ENCODE results near the gene ADI1. TPM values are rescaled to one million over a fixed set of nuclear protein-coding genes. Genes with fewer than 3 reads are reported as not detected.
A peak's percentile ranks its signal among the peaks of the same experiment; 100 is the strongest.
"Not testable (repeated sequence)": the region's sequence is repeated elsewhere in the genome, so short reads cannot be mapped to it uniquely, and the experiment has no call there.

Gene ADI1
- polyA plus RNA-seq, 5 donors = 36.5 to 47.9 (median 42.0) TPM

- no peak for DNase-seq
Observed at GRCh38 chr2:3449936-3450335, 69.4 kb downstream of the ADI1 start.

GRCh38 chr2:3449086-3449485 lies 70.2 kb downstream of the ADI1 start:
- DNase-seq = peak in 1 of 2 donors; percentile 29

DNA sequence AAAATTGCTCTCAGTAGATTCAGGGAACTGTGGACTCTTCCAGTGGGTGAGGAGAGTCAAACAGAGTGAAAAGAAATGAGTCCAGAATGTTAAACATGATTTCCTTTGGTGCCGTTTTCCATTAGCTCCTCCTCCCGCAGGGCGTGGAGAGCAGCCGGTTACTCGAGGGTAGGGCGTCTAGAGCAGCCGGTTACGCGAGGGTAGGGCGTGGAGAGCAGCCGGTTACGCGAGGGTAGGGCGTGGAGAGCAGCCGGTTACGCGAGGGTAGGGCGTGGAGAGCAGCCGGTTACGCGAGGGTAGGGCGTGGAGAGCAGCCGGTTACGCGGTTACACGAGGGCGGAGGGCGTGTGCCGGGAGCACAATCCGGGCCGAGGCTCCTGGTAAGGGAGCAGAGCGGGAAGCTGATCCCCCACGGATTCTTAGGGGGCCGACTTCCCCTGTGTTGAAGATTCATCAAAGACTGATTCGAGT lies 70.9 kb downstream of the ADI1 start:
- DNase-seq = not testable (repeated sequence)

DNA sequence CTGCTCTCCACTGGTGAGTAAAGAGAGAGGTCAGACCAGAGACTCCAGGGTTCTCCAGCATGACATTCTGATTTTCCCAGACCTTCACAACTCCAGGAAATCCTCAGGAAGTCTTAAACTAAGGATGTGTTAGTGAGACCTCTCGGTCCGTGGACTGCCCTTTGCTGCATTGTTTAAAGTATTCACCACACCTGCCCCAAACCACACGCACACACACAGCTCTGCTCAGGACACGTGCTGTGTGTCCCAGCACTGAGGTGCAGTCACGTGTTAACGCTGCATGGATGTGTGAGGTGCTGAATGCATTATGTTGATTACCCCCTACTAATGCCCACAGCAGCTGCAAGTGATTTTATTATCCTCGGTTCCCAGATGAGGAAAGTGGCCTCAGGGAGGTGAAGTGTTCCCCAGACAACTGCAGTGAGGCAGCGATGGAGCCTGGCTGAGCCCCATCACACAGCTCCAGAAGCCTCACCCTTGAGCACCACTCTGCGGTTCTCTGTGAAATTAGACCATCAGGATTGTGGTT lies 71.5 kb downstream of the ADI1 start:
- DNase-seq = no peak

Other genes starting within 250 kb of the ADI1 start
- gene EIPR1, start 141.7 kb downstream of the ADI1 start, polyA plus RNA-seq (ENCODE audit: insufficient read depth in 1 of 5, insufficient read length in 5 of 5, low replicate concordance in 1 of 5) = 10 to 100 TPM; 18.7 to 22.0 (median 20.3) TPM
- 100 to 1,000 TPM in 2 of 5 donors, 10 to 100 TPM in 3; 77.5 to 108 (median 93.3) TPM for gene TRAPPC12, start 139.8 kb downstream of the ADI1 start, polyA plus RNA-seq (ENCODE audit: insufficient read depth in 1 of 5, insufficient read length in 5 of 5, low replicate concordance in 1 of 5)
- 10 to 100 TPM; 15.4 to 18.0 (median 17.7) TPM for gene RNASEH1, start 38.8 kb upstream of the ADI1 start, polyA plus RNA-seq (ENCODE audit: insufficient read depth in 1 of 5, insufficient read length in 5 of 5, low replicate concordance in 1 of 5)
- 1,000 to 10,000 TPM; 2,031 to 2,430 (median 2,233) TPM for gene RPS7, start 55.7 kb upstream of the ADI1 start, polyA plus RNA-seq (ENCODE audit: insufficient read depth in 1 of 5, insufficient read length in 5 of 5, low replicate concordance in 1 of 5)
- gene COLEC11, start 75.6 kb upstream of the ADI1 start, polyA plus RNA-seq (ENCODE audit: insufficient read depth in 1 of 5, insufficient read length in 5 of 5, low replicate concordance in 1 of 5) = 1 to 10 TPM; 3.7 to 7.2 (median 4.8) TPM
- gene ALLC, start 138.7 kb upstream of the ADI1 start, polyA plus RNA-seq (ENCODE audit: insufficient read depth in 1 of 5, insufficient read length in 5 of 5, low replicate concordance in 1 of 5) = not detected
- gene DCDC2C, start 184.0 kb upstream of the ADI1 start, polyA plus RNA-seq (ENCODE audit: insufficient read depth in 1 of 5, insufficient read length in 5 of 5, low replicate concordance in 1 of 5) = under 1 TPM in 3 of 5 donors, not detected in 2; 0.11 to 0.25 (median 0.14) TPM